C4-2B (cell line): Measurements from ENCODE around the gene CLCA1.
"Not testable (repeated sequence)": the region's sequence is repeated elsewhere in the genome, so short reads cannot be mapped to it uniquely, and the experiment has no call there.

Experiments used
- H3K27ac ChIP-seq: fragments of 450-650 bp; 2 replicates; pipeline ENCODE4 v1.5.1; 2017
- CTCF ChIP-seq: fragments of 450-650 bp; conservative IDR thresholded peaks from 2 replicates; pipeline ENCODE4 v1.5.1; 2017; ENCODE audit warnings: mild to moderate bottlenecking
- ZFX ChIP-seq: fragments of 450-650 bp; IDR thresholded peaks from 2 replicates; pipeline ENCODE4 v1.6.1; 2017

CLCA1 gene

GRCh38 chr1:86487811-86488141, 19.0 kb downstream of the CLCA1 start:
- TF ChIP-seq CTCF (no peak), ZFX (no peak)
- no peak overlapping the region for H3K27ac ChIP-seq

GRCh38 chr1:86489242-86489878, 20.6 kb downstream of the CLCA1 start:
- TF ChIP-seq CTCF (no peak), ZFX (no peak)
- H3K27ac ChIP-seq = no peak overlapping the region

- TF ChIP-seq CTCF = no peak
- no peak for TF ChIP-seq ZFX
- H3K27ac ChIP-seq = no peak overlapping the region
Observed at GRCh38 chr1:86491171-86491950, 22.6 kb downstream of the CLCA1 start.

GRCh38 chr1:86498281-86498680, 29.6 kb downstream of the CLCA1 start:
- H3K27ac ChIP-seq = no peak overlapping the region
- TF ChIP-seq ZFX = no peak
- no peak for TF ChIP-seq CTCF

- TF ChIP-seq CTCF = peak; percentile 95
- TF ChIP-seq ZFX = no peak
- no peak overlapping the region for H3K27ac ChIP-seq
Observed at GRCh38 chr1:86499987-86500593, 31.4 kb downstream of the CLCA1 start.

- H3K27ac ChIP-seq = no peak overlapping the region
- no peak for TF ChIP-seq ZFX
- no peak for TF ChIP-seq CTCF
Observed at GRCh38 chr1:86500714-86501113, 32.0 kb downstream of the CLCA1 start.

GRCh38 chr1:86502125-86502646, 33.5 kb downstream of the CLCA1 start:
- TF ChIP-seq CTCF = peak; percentile 82
- H3K27ac ChIP-seq = not testable (repeated sequence)
